Measurements from ENCODE around the gene TAF11L12.
A peak's percentile ranks its signal among the peaks of the same experiment; 100 is the strongest.
"Not testable (repeated sequence)": the region's sequence is repeated elsewhere in the genome, so short reads cannot be mapped to it uniquely, and the experiment has no call there.

The TAF11L12 gene

DNA sequence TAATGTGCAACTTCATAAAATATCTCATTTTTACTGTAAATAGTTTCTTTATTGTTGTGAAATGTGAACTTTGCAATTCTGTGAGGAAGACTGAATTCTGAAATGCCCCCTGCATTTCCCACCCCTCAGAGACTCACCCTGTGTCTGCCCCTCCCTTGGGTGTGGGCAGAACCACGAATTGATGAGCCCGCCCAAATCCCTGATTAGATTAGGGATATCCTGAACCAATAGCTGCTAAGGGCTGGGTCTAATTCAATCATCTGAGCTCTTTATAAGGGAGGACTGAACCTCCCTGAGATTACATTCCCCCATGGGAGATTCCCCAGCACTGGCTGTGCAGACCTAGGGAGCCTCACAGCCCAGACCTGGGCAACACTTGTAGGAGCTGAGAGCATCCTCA, at the start of gene TAF11L12:
Gene TAF11L12 (plus strand): TSS at position 301 of the 400 bp plus-strand sequence.
- not testable (repeated sequence) for DNase-seq

DNA sequence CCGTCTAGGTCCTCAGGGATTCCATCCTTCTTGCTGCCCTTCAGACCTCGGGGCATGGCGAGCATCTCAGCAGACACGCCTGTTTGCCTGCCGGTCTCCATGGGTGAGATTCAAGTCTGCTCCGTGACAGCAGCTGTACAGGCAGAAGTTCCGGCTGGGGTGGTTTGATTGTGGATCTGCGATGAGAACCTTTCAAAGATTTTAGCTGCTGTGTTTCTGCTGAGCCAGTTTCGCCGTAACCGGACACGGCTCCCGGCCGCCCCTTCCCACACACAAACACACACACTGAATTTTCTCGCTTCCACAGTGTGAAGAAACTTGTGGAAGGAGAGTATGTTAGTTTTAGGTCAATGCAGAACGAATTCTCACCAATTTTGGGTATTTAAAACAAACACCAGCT, 24.5 kb upstream of the TAF11L12 start, which contains the start of gene TAF11L7:
Gene TAF11L7 (minus strand): TSS at position 101 of the 400 bp plus-strand sequence.
- DNase-seq: not testable (repeated sequence)

DNA sequence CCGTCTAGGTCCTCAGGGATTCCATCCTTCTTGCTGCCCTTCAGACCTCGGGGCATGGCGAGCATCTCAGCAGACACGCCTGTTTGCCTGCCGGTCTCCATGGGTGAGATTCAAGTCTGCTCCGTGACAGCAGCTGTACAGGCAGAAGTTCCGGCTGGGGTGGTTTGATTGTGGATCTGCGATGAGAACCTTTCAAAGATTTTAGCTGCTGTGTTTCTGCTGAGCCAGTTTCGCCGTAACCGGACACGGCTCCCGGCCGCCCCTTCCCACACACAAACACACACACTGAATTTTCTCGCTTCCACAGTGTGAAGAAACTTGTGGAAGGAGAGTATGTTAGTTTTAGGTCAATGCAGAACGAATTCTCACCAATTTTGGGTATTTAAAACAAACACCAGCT, 19.3 kb upstream of the TAF11L12 start, which contains the start of gene TAF11L8:
Gene TAF11L8 (minus strand): TSS at position 101 of the 400 bp plus-strand sequence.
- DNase-seq: not testable (repeated sequence)

DNA sequence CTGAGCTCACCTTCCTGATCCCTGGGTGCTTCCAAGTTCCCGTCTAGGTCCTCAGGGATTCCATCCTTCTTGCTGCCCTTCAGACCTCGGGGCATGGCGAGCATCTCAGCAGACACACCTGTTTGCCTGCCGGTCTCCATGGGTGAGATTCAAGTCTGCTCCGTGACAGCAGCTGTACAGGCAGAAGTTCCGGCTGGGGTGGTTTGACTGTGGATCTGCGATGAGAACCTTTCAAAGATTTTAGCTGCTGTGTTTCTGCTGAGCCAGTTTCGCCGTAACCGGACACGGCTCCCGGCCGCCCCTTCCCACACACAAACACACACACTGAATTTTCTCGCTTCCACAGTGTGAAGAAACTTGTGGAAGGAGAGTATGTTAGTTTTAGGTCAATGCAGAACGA, 15.9 kb upstream of the TAF11L12 start, which contains the start of gene TAF11L9:
Gene TAF11L9 (minus strand): TSS at position 140 of the 400 bp plus-strand sequence.
- DNase-seq: not testable (repeated sequence)

DNA sequence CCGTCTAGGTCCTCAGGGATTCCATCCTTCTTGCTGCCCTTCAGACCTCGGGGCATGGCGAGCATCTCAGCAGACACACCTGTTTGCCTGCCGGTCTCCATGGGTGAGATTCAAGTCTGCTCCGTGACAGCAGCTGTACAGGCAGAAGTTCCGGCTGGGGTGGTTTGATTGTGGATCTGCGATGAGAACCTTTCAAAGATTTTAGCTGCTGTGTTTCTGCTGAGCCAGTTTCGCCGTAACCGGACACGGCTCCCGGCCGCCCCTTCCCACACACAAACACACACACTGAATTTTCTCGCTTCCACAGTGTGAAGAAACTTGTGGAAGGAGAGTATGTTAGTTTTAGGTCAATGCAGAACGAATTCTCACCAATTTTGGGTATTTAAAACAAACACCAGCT, 12.5 kb upstream of the TAF11L12 start, which contains the start of gene TAF11L10:
Gene TAF11L10 (minus strand): TSS at position 101 of the 400 bp plus-strand sequence.
- DNase-seq: not testable (repeated sequence)

DNA sequence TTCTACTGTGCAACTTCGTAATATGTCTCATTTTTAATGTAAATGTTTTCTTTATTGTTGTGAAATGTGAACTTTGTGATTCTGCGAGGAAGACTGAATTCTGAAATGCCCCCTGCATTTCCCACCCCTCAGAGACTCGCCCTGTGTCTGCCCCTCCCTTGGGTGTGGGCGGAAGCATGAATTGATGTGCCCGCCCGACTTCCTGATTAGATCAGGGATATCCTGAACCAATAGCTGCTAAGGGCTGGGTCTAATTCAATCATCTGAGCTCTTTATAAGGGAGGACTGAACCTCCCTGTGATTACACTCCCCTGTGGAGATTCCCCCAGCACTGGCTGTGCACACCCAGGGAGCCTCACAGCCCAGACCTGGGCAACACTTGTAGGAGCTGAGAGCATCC, 6.3 kb upstream of the TAF11L12 start, which contains the start of gene TAF11L11:
Gene TAF11L11 (plus strand): TSS at position 304 of the 400 bp plus-strand sequence.
- DNase-seq: not testable (repeated sequence)

DNA sequence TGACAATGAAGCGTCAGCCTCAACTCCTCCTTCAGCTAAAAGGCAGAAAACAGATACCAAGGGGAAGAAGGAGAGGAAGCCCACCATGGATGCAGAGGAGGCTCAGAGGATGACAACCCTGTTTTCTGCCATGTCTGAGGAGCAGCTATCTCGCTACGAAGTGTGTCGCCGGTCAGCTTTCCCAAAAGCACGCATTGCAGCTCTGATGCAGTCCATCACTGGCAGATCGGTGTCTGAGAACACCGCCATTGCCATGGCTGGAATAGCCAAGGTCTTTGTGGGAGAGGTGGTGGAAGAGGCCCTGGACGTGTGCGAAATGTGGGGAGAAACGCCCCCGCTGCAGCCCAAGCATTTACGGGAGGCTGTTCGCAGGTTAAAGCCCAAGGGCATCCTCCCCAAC, 5.2 kb upstream of the TAF11L12 start:
- no peak for DNase-seq

DNA sequence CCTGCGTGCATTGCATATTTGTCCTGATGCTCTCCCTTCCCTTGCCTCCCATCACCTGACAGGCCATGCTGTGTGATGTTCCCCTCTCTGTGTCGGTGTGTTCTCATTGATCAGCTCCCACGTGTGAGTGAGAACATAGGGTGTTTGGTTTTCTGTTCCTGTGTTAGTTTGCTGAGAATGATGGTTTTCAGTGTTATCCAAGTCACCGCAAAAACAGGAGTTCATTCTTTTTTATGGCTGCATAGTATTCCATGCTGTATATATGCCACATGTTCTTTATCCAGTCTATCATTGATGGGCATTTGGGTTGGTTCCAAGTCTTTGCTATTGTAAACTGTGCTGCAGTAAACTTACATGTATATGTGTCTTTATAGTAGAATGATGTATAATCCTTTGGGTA, 2.7 kb upstream of the TAF11L12 start:
- not testable (repeated sequence) for DNase-seq

DNA sequence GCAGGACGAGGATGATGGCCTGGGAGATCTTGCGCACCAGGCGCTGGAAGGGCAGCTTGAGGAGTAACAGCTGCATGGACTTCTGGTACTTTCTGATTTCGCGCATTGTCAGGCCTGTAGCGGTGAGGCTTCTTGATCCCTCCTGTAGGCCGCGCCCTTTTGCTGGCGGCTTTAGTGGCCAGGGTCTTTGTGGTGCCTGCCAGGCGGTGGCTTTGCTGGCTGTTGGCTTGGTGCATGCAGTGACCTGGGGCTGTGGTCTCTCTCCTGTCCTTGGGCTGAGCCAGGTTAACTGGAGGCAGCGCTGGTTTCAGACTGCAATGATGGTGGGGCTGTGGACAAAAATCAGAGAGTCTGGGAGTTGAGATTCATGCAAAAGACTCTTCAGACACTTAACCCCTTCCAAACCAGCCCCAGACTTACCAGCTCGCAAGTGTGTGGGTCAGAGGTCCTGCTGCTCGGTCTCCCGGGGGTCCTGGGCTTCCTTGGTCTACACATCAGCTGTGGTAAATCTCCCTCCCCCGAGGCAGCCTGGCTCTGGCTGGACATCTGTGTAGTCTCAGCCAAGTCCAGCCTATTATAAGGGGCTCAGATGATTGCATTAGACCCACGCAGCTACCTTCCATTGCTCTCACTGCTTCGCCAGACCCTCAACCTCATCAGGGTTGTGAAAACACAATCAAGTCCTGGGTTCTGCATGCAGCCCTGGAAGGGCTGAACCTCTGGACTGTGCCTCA, 4.8 kb downstream of the TAF11L12 start:
- DNase-seq: no peak

DNA sequence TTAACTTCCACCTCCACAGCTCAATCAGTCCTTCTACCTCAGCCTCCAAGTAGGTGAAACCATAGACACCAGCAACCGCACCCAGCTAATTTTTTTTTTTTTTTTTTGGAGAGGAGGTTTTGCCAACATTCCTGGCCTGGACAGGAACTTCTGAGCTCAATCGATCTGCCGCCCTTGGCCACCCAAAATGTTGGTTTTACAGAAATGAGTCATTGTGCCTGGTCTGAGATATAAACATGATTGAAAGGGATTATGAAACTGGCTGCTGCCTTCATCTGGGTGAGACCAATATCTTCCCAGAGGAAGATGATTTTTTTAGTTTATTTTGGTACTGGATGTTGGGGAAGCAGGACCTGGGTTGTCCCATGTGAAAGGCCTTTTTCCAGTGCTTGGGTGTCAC, 9.2 kb downstream of the TAF11L12 start:
- DNase-seq: no peak

DNA sequence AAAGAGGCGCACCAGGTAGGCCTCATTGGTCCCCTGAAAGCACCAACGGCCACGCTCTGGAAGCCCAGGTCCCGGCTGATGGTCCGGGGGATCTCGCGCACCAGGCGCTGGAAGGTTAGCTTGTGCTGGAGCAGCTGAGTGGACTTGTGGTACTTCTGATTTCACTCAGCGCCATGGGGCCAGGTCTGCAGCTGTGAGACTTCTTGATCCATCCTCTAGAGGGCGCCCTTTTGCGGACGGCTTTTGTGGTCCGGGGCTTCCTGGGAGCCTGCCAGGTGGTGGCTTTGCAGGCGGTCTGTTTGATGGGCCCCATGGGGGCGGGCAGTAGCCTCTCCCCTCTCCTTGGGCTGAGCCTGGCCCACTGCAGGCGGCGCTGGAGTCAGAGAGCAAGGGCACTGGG, 10.4 kb downstream of the TAF11L12 start:
- DNase-seq: peak; percentile 63

DNA sequence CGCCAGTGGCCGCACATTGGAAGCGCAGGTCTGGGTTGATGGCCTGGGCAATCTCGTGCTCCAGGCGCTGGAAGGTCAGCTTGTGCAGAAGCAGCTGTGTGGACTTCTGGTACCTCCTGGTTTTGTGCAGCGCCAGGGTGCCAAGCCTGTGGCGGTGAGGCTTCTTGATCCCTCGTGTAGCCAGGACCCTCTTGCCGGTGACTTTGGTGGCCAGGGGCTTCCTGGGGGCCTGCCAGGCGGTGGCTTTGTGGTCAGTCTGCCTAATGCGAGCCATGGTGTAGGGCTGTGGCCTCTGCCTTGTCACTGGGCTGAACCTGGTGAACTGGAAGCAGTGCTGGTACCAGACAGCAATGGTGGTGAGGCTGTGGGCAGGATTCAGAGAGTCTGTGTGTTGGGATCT, 15.5 kb downstream of the TAF11L12 start:
- DNase-seq: no peak

DNA sequence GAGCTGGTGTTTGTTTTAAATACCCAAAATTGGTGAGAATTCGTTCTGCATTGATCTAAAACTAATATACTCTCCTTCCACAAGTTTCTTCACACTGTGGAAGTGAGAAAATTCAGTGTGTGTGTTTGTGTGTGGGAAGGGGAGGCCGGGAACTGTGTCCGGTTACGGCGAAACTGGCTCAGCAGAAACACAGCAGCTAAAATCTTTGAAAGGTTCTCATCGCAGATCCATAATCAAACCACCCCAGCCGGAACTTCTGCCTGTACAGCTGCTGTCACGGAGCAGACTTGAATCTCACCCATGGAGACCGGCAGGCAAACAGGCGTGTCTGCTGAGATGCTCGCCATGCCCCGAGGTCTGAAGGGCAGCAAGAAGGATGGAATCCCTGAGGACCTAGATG, 21.6 kb downstream of the TAF11L12 start, which contains the start of gene TAF11L13:
Gene TAF11L13 (plus strand): TSS at position 301 of the 400 bp plus-strand sequence.
- DNase-seq: not testable (repeated sequence)

DNA sequence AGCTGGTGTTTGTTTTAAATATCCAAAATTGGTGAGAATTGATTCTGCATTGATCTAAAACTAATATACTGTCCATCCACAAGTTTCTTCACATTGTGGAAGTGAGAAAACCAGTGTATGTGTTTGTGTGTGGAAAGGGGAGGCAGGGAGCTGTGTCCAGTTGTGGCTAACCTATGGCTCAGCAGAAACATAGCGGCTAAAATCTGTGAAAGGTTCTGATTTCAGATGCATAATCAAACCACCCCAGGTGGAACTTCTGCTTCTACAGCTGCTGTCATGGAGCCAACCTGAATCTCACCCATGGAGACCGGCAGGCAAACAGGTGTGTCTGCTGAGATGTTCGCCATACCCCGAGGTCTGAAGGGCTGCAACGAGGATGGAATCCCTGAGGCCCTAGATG, 24.0 kb downstream of the TAF11L12 start, which contains the start of gene TAF11L14:
Gene TAF11L14 (plus strand): TSS at position 301 of the 400 bp plus-strand sequence.
- DNase-seq: no peak

DNA sequence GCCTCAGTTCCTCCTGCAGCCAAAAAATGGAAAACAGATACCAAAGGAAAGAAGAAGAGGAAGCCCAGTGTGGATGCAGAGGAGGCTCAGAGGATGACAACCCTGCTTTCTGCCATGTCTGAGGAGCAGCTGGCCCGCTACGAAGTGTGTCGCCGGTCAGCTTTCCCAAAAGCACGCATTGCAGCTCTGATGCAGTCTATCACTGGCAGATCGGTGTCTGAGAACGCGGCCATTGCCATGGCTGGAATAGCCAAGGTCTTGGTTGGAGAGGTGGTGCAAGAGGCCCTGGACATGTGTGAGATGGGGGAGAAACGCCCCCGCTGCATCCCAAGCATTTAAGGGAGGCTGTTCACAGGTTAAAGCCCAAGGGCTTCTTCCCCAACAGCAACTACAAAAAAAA, 39.0 kb downstream of the TAF11L12 start:
- not testable (repeated sequence) for DNase-seq

DNA sequence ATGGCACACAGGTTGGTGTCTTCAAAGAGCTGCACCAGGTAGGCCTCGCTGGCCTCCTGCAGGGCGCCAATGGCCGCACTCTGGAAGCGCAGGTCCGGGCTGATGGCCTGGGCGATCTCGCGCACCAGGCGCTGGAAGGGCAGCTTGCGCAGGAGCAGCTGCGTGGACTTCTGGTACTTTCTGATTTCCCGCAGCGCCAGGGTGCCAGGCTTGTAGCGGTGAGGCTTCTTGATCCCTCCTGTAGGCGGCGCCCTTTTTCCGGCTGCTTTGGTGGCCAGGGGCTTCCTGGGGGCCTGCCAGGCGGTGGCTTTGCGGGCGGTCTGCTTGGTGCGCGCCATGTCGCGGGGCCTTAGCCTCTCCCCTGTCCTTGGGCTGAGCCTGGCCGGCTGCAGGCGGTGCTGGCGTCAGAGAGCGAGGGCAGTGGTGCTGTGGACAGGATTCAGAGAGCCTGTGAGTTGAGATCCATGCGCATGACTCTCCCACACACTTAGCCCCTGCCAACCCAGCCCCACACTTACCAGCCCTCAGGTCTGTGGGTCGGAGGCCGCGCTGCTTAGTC, 45.1 kb downstream of the TAF11L12 start:
- DNase-seq: not testable (repeated sequence)

DNA sequence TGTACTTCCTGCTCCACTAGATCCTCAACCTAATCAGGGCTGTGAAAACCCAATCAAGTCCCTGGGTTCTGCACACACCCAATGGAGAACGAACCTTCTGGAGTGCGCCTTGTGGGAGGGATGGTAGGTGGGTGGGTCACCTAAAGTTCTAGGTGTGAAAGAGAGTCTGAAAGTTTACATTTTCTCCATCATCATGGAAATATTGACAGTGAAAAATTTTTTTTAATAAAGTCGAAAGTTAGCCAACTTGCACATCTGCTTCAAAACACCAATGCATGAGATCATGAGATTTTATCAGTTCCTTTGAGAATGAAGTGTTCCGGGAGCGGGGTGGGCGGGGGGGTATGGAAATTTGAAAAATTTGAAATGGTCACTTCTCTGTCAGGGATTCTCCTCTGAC, 45.7 kb downstream of the TAF11L12 start:
- no peak for DNase-seq
